Activated B cell treated with CpG ODN at 0.5 μM for 24 hours (primary cell): Measurements from ENCODE around the gene ZDHHC14. TPM values are rescaled to one million over a fixed set of nuclear protein-coding genes. Genes with fewer than 3 reads are reported as not detected.
A peak's percentile ranks its signal among the peaks of the same experiment; 100 is the strongest.

Source experiments
- ATAC-seq: fragments of 200-7000 bp; cut with Tn5 transposase; one replicate; pipeline ENCODE4 v1.10.0; 2021; ENCODE audit warnings: low read depth, mild to moderate bottlenecking, moderate library complexity
- CTCF ChIA-PET: fragments of 350-600 bp; sonication (Branson Sonifier 250); formaldehyde crosslinking; loops from one replicate; lab custom pipeline; 2021; ENCODE audit warnings: antibody characterized with exemption; lab: Charles Lee
- POLR2A ChIA-PET: fragments of 350-600 bp; sonication (Branson Sonifier 250); formaldehyde crosslinking; loops from one replicate; lab custom pipeline; 2021; ENCODE audit warnings: antibody characterized with exemption; lab: Charles Lee
- DNase-seq: peaks from one replicate; pipeline ENCODE4 v3.0.0; 2022
- H3K27ac Mint-ChIP-seq: one replicate; pipeline ENCODE4 v1.8.0; 2020; ENCODE audit warnings: mixed read lengths
- H3K27me3 Mint-ChIP-seq: one replicate; pipeline ENCODE4 v1.8.0; 2021; ENCODE audit warnings: mixed read lengths
- H3K36me3 Mint-ChIP-seq: one replicate; pipeline ENCODE4 v1.8.0; 2021; ENCODE audit warnings: low read depth, mixed read lengths
- H3K4me1 Mint-ChIP-seq: one replicate; pipeline ENCODE4 v1.8.0; 2021; ENCODE audit warnings: mixed read lengths
- H3K4me3 Mint-ChIP-seq: one replicate; pipeline ENCODE4 v1.8.0; 2020; ENCODE audit warnings: mild to moderate bottlenecking, mixed read lengths
- H3K9me3 Mint-ChIP-seq: one replicate; pipeline ENCODE4 v1.8.0; 2020; ENCODE audit warnings: mixed read lengths
- CTCF ChIP-seq: fragments of 200-600 bp; IDR thresholded peaks from one replicate; pipeline ENCODE4 v1.8.0; 2022; ENCODE audit warnings: antibody characterized with exemption, mild to moderate bottlenecking
- intact Hi-C: fragments of 100-400 bp; cut with micrococcal nuclease; formaldehyde crosslinking; loops from one replicate; pipeline ENCODE4 v1.15.1; 2024
- total RNA-seq: library from RNA; stranded (reverse); gene quantifications from 2 replicates; pipeline ENCODE4 v1.2.3, GENCODE V29; 2022

Gene ZDHHC14
- total RNA-seq, 1 donor from 2014 or later: 25.3 TPM

GRCh38 chr6:157594292-157594691 is 213.3 kb downstream of the ZDHHC14 start:
- intact Hi-C loops: no loop called here
- peaks cover 45% of the 10 kb centered on the region for H3K4me1 Mint-ChIP-seq
- no peaks in the 10 kb centered on the region for H3K27me3 Mint-ChIP-seq
- peaks cover 6% of the 10 kb centered on the region for H3K9me3 Mint-ChIP-seq
- ATAC-seq (no peak), DNase-seq (no peak)
- CTCF ChIA-PET: interaction anchor here (0.6 kb wide), 1 partner anchor 19 kb away, joined by 6 read pairs; no protein-coding TSS in a partner anchor
- H3K36me3 Mint-ChIP-seq: peaks cover 39% of the 10 kb centered on the region
- no peak overlapping the region for H3K4me3 Mint-ChIP-seq
- POLR2A ChIA-PET: no interaction called here
- H3K27ac Mint-ChIP-seq: no peak overlapping the region
- TF ChIP-seq CTCF: no peak

GRCh38 chr6:157595768-157596167 is 214.8 kb downstream of the ZDHHC14 start:
- POLR2A ChIA-PET: interaction anchor here (0.8 kb wide), 1 partner anchor 216 kb away, joined by 3 read pairs; no protein-coding TSS in a partner anchor
- Mint-ChIP-seq H3K36me3 (peaks cover 37% of the 10 kb centered on the region), H3K9me3 (no peaks in the 10 kb centered on the region), H3K4me1 (peaks cover 60% of the 10 kb centered on the region), H3K27ac (peak overlapping the region; percentile 14), H3K27me3 (no peaks in the 10 kb centered on the region), H3K4me3 (no peak overlapping the region)
- DNase-seq (no peak), ATAC-seq (no peak)
- CTCF ChIA-PET: interaction anchor here (1.2 kb wide), 2 partner anchors 19 to 32 kb away, joined by 3 read pairs; no protein-coding TSS in a partner anchor
- TF ChIP-seq CTCF: no peak
- intact Hi-C loops: loop anchor here (2.0 kb wide), 2 partner anchors 135 to 273 kb away; partner anchors contain the start of gene TMEM242

- H3K36me3 Mint-ChIP-seq: peaks cover 35% of the 10 kb centered on the region
- H3K27ac Mint-ChIP-seq: no peak overlapping the region
- TF ChIP-seq CTCF: no peak
- DNase-seq: no peak
- CTCF ChIA-PET: interaction anchor here (1.2 to 1.8 kb wide), 3 partner anchors 18 to 282 kb away, joined by 3 to 11 read pairs (median 3); no protein-coding TSS in a partner anchor
- POLR2A ChIA-PET: no interaction called here
- H3K4me3 Mint-ChIP-seq: no peak overlapping the region
- peaks cover 56% of the 10 kb centered on the region for H3K4me1 Mint-ChIP-seq
- no peaks in the 10 kb centered on the region for H3K27me3 Mint-ChIP-seq
- intact Hi-C loops: loop anchor here (2.0 kb wide), 2 partner anchors 136 to 274 kb away; partner anchors contain the start of gene TMEM242
- no peak for ATAC-seq
- H3K9me3 Mint-ChIP-seq: no peaks in the 10 kb centered on the region
Observed at GRCh38 chr6:157596461-157596860, 215.5 kb downstream of the ZDHHC14 start.

- intact Hi-C loops: loop anchor here (1.0 to 2.0 kb wide), 5 partner anchors 36 to 283 kb away; partner anchors contain the start of genes TMEM242 and ZDHHC14
- ChIA-PET CTCF (interaction anchor here (0.8 to 1.8 kb wide), 5 partner anchors 12 to 282 kb away, joined by 3 to 11 read pairs (median 3); no protein-coding TSS in a partner anchor), POLR2A (interaction anchor here (0.8 kb wide), 1 partner anchor 216 kb away, joined by 3 read pairs; the partner anchor contains the start of gene ZDHHC14)
- Mint-ChIP-seq H3K4me1 (peaks cover 56% of the 10 kb centered on the region), H3K27ac (no peak overlapping the region), H3K27me3 (no peaks in the 10 kb centered on the region), H3K4me3 (no peak overlapping the region), H3K9me3 (no peaks in the 10 kb centered on the region), H3K36me3 (peaks cover 31% of the 10 kb centered on the region)
- DNase-seq: no peak
- TF ChIP-seq CTCF: no peak
- ATAC-seq: no peak
Observed at GRCh38 chr6:157596886-157597285, 215.9 kb downstream of the ZDHHC14 start.
